ENCODE results near the gene AUNIP. TPM values are rescaled to one million over a fixed set of nuclear protein-coding genes. Genes with fewer than 3 reads are reported as not detected.

Gene AUNIP
- total and polyA plus RNA-seq, 2 of the 8 experiments (the other 6 are each of a cell fraction or from before 2014, with no cell fraction given), result 18.6 to 23.2 TPM

DNA sequence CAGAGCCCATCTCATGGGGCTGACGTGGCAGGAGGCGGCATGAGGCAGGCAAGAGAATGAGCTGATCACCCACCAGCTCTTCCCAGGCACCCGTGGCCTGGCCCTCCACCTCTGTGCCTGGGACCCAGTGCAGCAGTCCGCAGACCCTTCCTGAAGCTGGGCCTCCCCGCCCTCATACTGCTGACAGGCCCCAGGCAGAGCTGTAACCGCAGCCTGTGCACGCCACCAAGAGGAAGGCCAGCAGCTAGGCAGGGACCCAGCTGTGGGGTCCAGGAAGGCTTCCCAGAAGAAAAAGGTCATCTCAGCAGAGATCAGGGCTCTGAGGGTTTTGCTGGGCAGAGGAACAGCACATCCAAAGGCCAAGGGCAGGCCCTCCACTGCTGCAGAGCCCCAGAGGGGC lies 49.3 kb downstream of the AUNIP start:
- H2BK120ac ChIP-seq (replicated peaks; ENCODE audit: low read depth, low read length), result no peak overlapping the region
- no peak for FAIRE-seq
- H4K8ac ChIP-seq (ENCODE audit: extremely low read depth, insufficient read depth, low read length), result no peak overlapping the region
- no peak overlapping the region for H2BK5ac ChIP-seq (ENCODE audit: low read depth, low read length)
- no peaks in the 10 kb centered on the region for H3K27me3 ChIP-seq (replicated peaks in 1 of 4; ENCODE audit: control insufficient read depth in 3 of 4, extremely low read depth in 1 of 4, insufficient read depth in 3 of 4, low read length in 3 of 4)
- H3K9ac ChIP-seq (replicated peaks in 1 of 4; ENCODE audit: extremely low read depth in 1 of 4, low read depth in 3 of 4, low read length in 3 of 4), result no peak overlapping the region
- peaks cover 0 to 20% (median 5%) of the 10 kb centered on the region in 4 experiments; a peak in 5 of 8 replicates for H3K36me3 ChIP-seq (ENCODE audit: control insufficient read depth in 2 of 4, insufficient read depth in 4 of 4, low read length in 3 of 4)
- WGBS, 2 experiments (ENCODE audit: extremely low coverage in 1 of 2, insufficient coverage in 1 of 2, insufficient read length in 1 of 2, insufficient replicate concordance in 2 of 2, low coverage in 1 of 2, low lambda C conversion rate in 2 of 2, missing lambda C conversion rate in 1 of 2), result 97% methylated on average over 7 of the region's 7 CpGs; no CpG with 5 or more reads in 1 of the 2 experiments
- no peaks in the 10 kb centered on the region for H3K23me2 ChIP-seq (ENCODE audit: low read depth, low read length)
- H3K4ac ChIP-seq (replicated peaks; ENCODE audit: insufficient read length, low read depth, low read length), result no peak overlapping the region
- no peaks in the 10 kb centered on the region for H3K9me3 ChIP-seq (ENCODE audit: insufficient read depth in 2 of 2, low read depth in 1 of 2, low read length in 1 of 2)
- H3K79me2 ChIP-seq (ENCODE audit: control insufficient read depth in 1 of 2, insufficient read depth in 2 of 2, low read length in 2 of 2), result no peaks in the 10 kb centered on the region
- H4K5ac ChIP-seq (ENCODE audit: insufficient read length, low read depth, low read length), result no peak overlapping the region
- H3K27ac ChIP-seq (ENCODE audit: low read depth, low read length), result no peak overlapping the region
- no peak overlapping the region for H3K4me3 ChIP-seq (ENCODE audit: extremely low read depth in 1 of 4, insufficient read depth in 2 of 4, low read depth in 3 of 4, low read length in 4 of 4)
- no peak for DNase-seq (ENCODE audit: low read depth in 1 of 2, low spot score in 2 of 2)
- no peaks in the 10 kb centered on the region; the same call in 1 of the 2 replicates for H3K79me1 ChIP-seq (ENCODE audit: low read depth, low read length)
- H2AK5ac ChIP-seq (ENCODE audit: low read depth, low read length), result no peak overlapping the region
- no peak overlapping the region for H3K18ac ChIP-seq (ENCODE audit: extremely low read depth, low read length)
- peaks cover 0 to 5% (median under 1%) of the 10 kb centered on the region in 4 experiments; a peak in 2 of 7 replicates for H3K4me1 ChIP-seq (replicated peaks in 1 of 4; ENCODE audit: control insufficient read depth in 3 of 4, insufficient read depth in 4 of 4, low read length in 3 of 4)
- no peak overlapping the region for H2BK20ac ChIP-seq (ENCODE audit: low read length)
- no peak overlapping the region for H3K14ac ChIP-seq (ENCODE audit: insufficient read length)
- H2BK12ac ChIP-seq (ENCODE audit: low read depth, low read length), result no peak overlapping the region
- peaks cover 2 to 9% of the 10 kb centered on the region in 2 experiments for H4K20me1 ChIP-seq (replicated peaks in 1 of 2; ENCODE audit: control insufficient read depth in 1 of 2, insufficient read depth in 2 of 2, low read length in 2 of 2)
- no peak overlapping the region for H2BK15ac ChIP-seq (ENCODE audit: low read length)
- H3K4me2 ChIP-seq (ENCODE audit: insufficient read depth in 1 of 2, low read depth in 2 of 2, low read length in 2 of 2), result no peak overlapping the region
- H3K23ac ChIP-seq (ENCODE audit: insufficient read length), result no peak overlapping the region
- H3K56ac ChIP-seq (replicated peaks; ENCODE audit: insufficient read length, low read depth, low read length), result no peak overlapping the region
- no peak overlapping the region for H4K91ac ChIP-seq (replicated peaks; ENCODE audit: insufficient read length, low read length)
- POLR2A ChIA-PET (ENCODE audit: partially characterized antibody), result interaction anchor here (0.6 to 5.6 kb wide), 5 partner anchors 9 to 261 kb away, joined by 3 to 32 read pairs (median 5); partner anchors contain the start of gene MTFR1L
- CTCF ChIA-PET (ENCODE audit: partially characterized antibody), result interaction anchor here (0.6 to 8.2 kb wide), 39 partner anchors 8 to 308 kb away, joined by 3 to 83 read pairs (median 4); partner anchors contain the start of gene SELENON
- H2AFZ ChIP-seq (ENCODE audit: low read length), result no peak overlapping the region
- TF ChIP-seq POLR2A (IDR thresholded peaks at IDR 0.05; ENCODE audit: control extremely low read depth in 1 of 2, low read depth in 2 of 2, low read length in 2 of 2) (no peak), ASH2L (IDR thresholded peaks at IDR 0.05; ENCODE audit: low read length) (no peak), SP2 (IDR thresholded peaks at IDR 0.05; ENCODE audit: low read length) (no peak), JUND (IDR thresholded peaks at IDR 0.05; ENCODE audit: low read length) (no peak), RAD21 (IDR thresholded peaks at IDR 0.05 in 1 of 2, conservative IDR thresholded peaks at IDR 0.05 in 1 of 2; ENCODE audit: low read depth in 2 of 2, low read length in 2 of 2) (peak; percentile 7 to 37; a peak in 2 of 4 replicates), MAFK (IDR thresholded peaks at IDR 0.05; ENCODE audit: low read depth, low read length) (no peak), CEBPB (IDR thresholded peaks at IDR 0.05; ENCODE audit: low read depth, low read length) (no peak), RFX5 (IDR thresholded peaks at IDR 0.05; ENCODE audit: borderline replicate concordance, low read depth, low read length) (no peak), TBP (IDR thresholded peaks at IDR 0.05; ENCODE audit: low read depth, low read length) (no peak)
- TF ChIP-seq, protein P1, sequence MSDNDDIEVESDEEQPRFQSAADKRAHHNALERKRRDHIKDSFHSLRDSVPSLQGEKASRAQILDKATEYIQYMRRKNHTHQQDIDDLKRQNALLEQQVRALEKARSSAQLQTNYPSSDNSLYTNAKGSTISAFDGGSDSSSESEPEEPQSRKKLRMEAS (IDR thresholded peaks at IDR 0.05), result no peak
- TF ChIP-seq, protein P2, sequence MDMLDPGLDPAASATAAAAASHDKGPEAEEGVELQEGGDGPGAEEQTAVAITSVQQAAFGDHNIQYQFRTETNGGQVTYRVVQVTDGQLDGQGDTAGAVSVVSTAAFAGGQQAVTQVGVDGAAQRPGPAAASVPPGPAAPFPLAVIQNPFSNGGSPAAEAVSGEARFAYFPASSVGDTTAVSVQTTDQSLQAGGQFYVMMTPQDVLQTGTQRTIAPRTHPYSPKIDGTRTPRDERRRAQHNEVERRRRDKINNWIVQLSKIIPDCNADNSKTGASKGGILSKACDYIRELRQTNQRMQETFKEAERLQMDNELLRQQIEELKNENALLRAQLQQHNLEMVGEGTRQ (IDR thresholded peaks at IDR 0.05; ENCODE audit: low read length), result no peak

Measured in H1 (cell line).